ENCODE measurements around the gene STMN3. TPM values are rescaled to one million over a fixed set of nuclear protein-coding genes. Genes with fewer than 3 reads are reported as not detected.

Gene STMN3
- total RNA-seq, 2 donors from 2014 or later: 5.7 to 10.1 TPM

DNA sequence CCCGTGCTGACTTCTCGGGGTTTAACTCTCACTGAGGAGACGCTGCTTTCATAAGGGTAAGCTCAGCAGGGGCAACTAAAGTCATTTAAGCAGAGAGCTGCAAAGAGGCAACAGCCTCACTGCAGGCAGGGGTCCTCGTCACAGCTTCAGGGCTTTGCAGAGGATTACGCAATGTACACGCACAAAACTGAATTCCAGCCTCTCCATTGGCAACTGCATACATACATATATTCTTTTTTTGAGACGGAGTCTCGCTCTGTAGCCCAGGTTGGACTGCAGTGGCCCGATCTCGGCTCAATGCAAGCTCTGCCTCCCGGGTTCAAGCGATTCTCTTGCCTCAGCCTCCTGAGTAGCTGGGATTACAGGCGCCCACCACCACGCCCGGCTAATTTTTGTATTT lies 28.7 kb downstream of the STMN3 start:
- H3K4me1 ChIP-seq: peaks cover 0 to 29% of the 10 kb centered on the region in 2 donors

GRCh38 chr20:63622732-63623131 lies 30.5 kb downstream of the STMN3 start:
- no peak for TF ChIP-seq CTCF (IDR thresholded peaks at IDR 0.05)
- no peak overlapping the region for H3K27ac ChIP-seq
- H3K36me3 ChIP-seq: peaks cover 15% of the 10 kb centered on the region
- no peak overlapping the region for H3K4me3 ChIP-seq
- H3K9me3 ChIP-seq: no peaks in the 10 kb centered on the region
- H3K27me3 ChIP-seq: no peaks in the 10 kb centered on the region
- peaks cover 0 to 15% of the 10 kb centered on the region in 2 donors for H3K4me1 ChIP-seq
- DNase-seq (ENCODE audit: low spot score): no peak

More for the DNA sequence above, 28.7 kb downstream of the STMN3 start:
- H3K27ac ChIP-seq: no peak overlapping the region
- H3K4me3 ChIP-seq: no peak overlapping the region
- H3K36me3 ChIP-seq: no peaks in the 10 kb centered on the region
- no peak for TF ChIP-seq CTCF (IDR thresholded peaks at IDR 0.05)
- DNase-seq (ENCODE audit: low spot score): no peak
- no peaks in the 10 kb centered on the region for H3K27me3 ChIP-seq
- no peaks in the 10 kb centered on the region for H3K9me3 ChIP-seq

DNA sequence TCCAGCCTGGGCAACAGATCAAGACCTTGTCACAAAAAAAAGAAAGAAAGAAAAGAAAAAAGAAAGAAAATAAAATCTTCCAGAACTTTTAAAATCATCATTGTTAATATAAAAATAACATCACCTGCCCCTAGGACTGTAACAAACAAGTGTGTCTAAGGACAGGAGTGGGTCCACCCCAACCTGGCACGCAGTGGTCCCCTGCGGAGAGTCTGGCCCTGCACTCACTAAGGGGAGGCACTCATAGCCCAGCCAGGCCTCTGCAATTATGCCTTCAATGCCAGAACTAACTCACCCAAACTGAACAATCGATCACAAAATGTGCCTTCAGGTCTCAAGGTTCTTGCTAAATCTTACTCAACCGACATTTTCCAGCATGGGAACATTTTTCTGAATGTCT lies 31.1 kb downstream of the STMN3 start:
- peaks cover 21% of the 10 kb centered on the region for H3K36me3 ChIP-seq
- H3K27ac ChIP-seq: no peak overlapping the region
- no peaks in the 10 kb centered on the region for H3K9me3 ChIP-seq
- H3K4me3 ChIP-seq: no peak overlapping the region
- no peak for TF ChIP-seq CTCF (IDR thresholded peaks at IDR 0.05)
- DNase-seq (ENCODE audit: low spot score): no peak
- H3K4me1 ChIP-seq: peaks cover 0 to 12% of the 10 kb centered on the region in 2 donors
- no peaks in the 10 kb centered on the region for H3K27me3 ChIP-seq

- peaks cover 30% of the 10 kb centered on the region for H3K36me3 ChIP-seq
- H3K27ac ChIP-seq: no peak overlapping the region
- no peak overlapping the region for H3K4me3 ChIP-seq
- H3K27me3 ChIP-seq: no peaks in the 10 kb centered on the region
- peaks cover 0 to 10% of the 10 kb centered on the region in 2 donors for H3K4me1 ChIP-seq
- TF ChIP-seq CTCF (IDR thresholded peaks at IDR 0.05): no peak
- DNase-seq (ENCODE audit: low spot score): no peak
- H3K9me3 ChIP-seq: no peaks in the 10 kb centered on the region
Observed at GRCh38 chr20:63620991-63621390, 32.2 kb downstream of the STMN3 start.

DNA sequence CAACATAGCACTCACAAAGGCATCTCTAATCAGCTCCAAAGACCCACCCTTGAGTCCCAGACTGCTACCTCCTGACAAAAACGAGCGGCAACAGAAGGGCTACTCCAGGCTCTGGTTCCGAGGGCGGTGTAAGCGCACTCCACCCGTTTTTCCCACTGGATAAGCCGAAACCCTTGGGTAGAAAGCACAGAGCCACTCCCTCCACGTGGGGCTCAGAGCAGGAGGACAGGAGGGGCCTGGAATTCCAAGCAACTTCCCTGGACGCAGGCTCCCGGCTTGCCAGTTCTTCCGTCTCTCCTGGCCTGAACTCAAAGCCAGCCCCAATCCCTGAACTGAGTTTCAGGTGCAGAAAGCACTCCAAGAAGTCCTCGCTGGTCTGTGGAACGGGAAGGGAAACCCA lies 33.7 kb downstream of the STMN3 start:
- Histone ChIP-seq H3K4me3 (no peak overlapping the region), H3K9me3 (no peaks in the 10 kb centered on the region), H3K4me1 (no peaks in the 10 kb centered on the region), H3K27me3 (no peaks in the 10 kb centered on the region), H3K36me3 (peaks cover 30% of the 10 kb centered on the region), H3K27ac (no peak overlapping the region)
- TF ChIP-seq CTCF (IDR thresholded peaks at IDR 0.05): no peak
- DNase-seq (ENCODE audit: low spot score): no peak

DNA sequence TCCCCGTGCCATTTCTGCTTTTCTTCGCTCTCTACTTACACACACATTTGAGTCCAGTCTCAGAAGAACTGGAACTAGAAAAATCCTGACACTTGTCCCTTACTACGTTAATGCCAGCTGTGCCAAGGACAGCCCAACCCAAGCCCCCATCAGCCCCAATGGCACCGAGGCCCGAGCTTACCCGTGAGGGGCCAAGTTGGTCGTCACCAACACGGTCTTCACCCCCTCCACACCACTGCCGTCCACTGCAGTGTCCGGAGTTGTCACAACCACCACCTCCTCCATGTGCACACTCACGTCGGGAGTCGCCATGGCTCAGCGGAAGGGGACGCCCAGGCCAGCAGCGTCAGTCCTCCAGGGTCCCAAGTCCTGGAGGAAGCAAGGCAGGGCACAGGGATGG lies 34.1 kb downstream of the STMN3 start:
- Histone ChIP-seq H3K4me1 (no peaks in the 10 kb centered on the region), H3K27ac (no peak overlapping the region), H3K36me3 (peaks cover 30% of the 10 kb centered on the region), H3K27me3 (no peaks in the 10 kb centered on the region), H3K9me3 (no peaks in the 10 kb centered on the region), H3K4me3 (no peak overlapping the region)
- TF ChIP-seq CTCF (IDR thresholded peaks at IDR 0.05): no peak
- no peak for DNase-seq (ENCODE audit: low spot score)

All from right atrium auricular region (tissue), 2 donors.